A549 (cell line): ENCODE measurements around the gene BST1.

Source experiments
- BHLHE40 ChIP-seq: IDR thresholded peaks from 2 replicates; pipeline ENCODE4 v1.6.1; 2012; ENCODE audit warnings: low read depth, low read length, inconsistent platforms
- CTCF ChIP-seq: fragments of >200 bp; sonication (Bioruptor Twin); formaldehyde crosslinking; IDR thresholded peaks from 3 replicates; pipeline ENCODE4 v1.5.1; 2016
- SREBF2 ChIP-seq: fragments of 450-650 bp; IDR thresholded peaks from 2 replicates; pipeline ENCODE4 v1.6.1; 2014; ENCODE audit warnings: mild to moderate bottlenecking, moderate library complexity

- TF ChIP-seq BHLHE40 (no peak), CTCF (no peak), SREBF2 (no peak)
Observed at GRCh38 chr4:15766821-15767220, 64.0 kb downstream of the BST1 start.
